H7 (cell line): Measurements from ENCODE around the gene QSER1. TPM values are rescaled to one million over a fixed set of nuclear protein-coding genes. Genes with fewer than 3 reads are reported as not detected.
"Not testable (repeated sequence)": the region's sequence is repeated elsewhere in the genome, so short reads cannot be mapped to it uniquely, and the experiment has no call there.

ENCODE experiments used
- DNase-seq: peaks from one replicate; pipeline ENCODE4 v3.0.0; 2012
- H3K27me3 ChIP-seq: 2 replicates; pipeline ENCODE4 v1.6.0; 2011; ENCODE audit warnings: mild to moderate bottlenecking, low read length; ENCODE audit not compliant: control insufficient read depth, insufficient read depth
- H3K36me3 ChIP-seq: replicated peaks from 2 replicates; pipeline ENCODE4 v1.5.1; 2011; ENCODE audit warnings: low read length; ENCODE audit not compliant: control insufficient read depth, insufficient read depth
- H3K4me3 ChIP-seq: 2 replicates; pipeline ENCODE4 v1.5.1; 2011; ENCODE audit warnings: low read depth, mild to moderate bottlenecking, control low read depth, low read length, moderate library complexity; ENCODE audit not compliant: insufficient read depth
- total RNA-seq: library from RNA; depleted of rRNA; stranded (reverse); fragments of >200 nt; shearing (Covaris generic); gene quantifications from 2 replicates; pipeline ENCODE4 v1.2.3, GENCODE V29; 2014; rRNA removed

QSER1 gene
- total RNA-seq, result 23.7 and 44.9 TPM in 2 replicates

DNA sequence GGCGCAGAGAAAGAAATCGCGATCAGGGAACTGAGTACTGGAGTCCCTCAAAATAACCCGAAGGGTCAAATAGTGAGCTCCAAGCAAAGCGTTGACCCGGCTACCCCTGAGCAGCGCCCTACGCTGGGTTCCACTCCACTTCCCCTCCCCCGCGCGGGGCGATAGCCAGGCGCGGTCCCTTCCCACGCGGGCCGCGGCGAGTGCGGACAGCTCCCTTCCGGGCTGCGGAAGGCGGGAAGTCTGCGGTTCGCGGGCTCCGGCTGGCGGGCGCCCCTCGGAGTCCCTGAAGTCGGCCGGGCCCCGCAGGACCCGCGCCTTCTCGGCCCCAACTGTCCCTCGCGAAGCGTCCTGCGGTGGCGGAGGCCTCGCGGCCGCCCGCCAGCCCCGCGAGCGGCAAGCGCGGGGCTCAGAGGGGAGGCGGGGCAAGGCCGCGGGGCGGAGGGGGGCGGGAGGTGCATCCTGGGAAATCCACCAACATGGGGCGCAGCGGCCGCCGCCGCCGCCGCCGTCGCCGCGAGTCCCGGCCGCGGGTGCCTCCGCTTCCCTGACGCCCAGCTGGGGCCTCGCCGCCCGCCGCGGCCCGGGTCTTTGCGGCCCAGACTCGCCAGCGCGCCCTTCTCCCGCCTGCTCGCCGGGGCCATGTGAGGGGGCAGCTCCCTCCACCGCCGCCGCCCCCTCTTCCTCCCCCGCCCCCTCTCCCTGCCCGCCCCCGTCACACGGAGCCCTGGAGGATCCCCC, at the start of gene QSER1:
Gene QSER1, plus strand, starts transcription at position 457 of the 738 bp plus-strand sequence. CDS start 315 bp downstream, outside the sequence.
- Histone ChIP-seq H3K36me3 (no peaks in the 10 kb centered on the region; the same call in 1 of the 2 replicates), H3K27me3 (no peaks in the 10 kb centered on the region), H3K4me3 (peak within 1 kb of the TSS; percentile 87)
- peak; percentile 94 for DNase-seq

DNA sequence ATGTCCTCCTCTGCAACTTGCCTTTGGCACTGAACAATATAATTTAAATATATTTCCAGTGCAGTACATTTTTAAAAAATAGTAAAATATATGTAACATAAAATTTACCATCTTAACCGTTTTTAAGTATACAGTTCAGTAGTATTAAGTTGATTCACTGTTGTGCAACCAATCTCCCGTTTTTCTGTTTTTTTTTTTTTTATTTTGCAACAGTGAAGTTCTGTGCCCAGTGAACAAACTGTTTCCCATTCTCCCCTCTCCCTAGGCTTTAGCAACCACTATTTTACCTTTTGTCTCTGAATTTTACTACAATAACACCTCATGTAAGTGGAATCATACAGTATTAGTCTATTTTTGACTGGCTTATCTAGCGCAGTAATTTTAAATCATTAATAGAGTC, 49.1 kb upstream of the QSER1 start:
- Histone ChIP-seq H3K36me3 (no peaks in the 10 kb centered on the region), H3K27me3 (no peaks in the 10 kb centered on the region), H3K4me3 (no peak overlapping the region)
- DNase-seq, result no peak

DNA sequence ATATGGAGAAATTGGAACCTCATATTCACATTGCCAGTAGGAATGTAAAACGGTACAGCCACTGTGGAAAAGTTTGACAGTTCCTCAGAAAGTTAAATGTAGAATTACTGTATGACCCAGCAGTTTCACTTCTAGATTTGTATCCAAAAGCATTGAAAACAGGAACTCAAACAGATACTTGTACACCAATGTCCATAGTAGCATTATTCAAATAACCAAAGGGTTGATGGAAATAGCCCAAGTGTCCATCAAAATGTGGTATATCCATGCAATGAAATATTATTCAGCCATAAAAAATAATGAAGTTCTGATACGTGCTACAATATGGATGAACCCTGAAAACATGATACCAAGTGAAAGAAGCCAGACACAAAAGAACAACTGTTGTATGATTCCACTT, 45.1 kb upstream of the QSER1 start:
- Histone ChIP-seq H3K27me3 (no peaks in the 10 kb centered on the region), H3K36me3 (no peaks in the 10 kb centered on the region), H3K4me3 (no peak overlapping the region)
- DNase-seq, result no peak

DNA sequence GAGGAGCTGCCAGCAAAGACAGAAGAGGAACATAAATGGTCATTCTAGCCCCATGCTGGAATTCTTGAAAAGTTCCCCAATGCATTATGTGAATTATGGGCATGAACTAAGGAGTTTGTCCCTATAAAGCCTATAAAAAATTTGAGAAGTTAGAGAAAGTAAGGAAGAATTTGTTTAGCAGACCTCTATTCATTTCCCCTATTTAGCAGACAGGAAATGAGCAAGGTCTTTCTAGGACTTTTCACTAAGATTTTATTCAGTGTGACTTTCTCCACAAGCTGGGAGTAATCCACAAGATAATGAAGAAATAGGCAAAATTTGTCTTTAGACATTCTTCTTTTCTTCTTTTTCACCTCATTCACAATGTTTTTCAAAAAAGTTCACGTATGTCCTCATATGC, 42.9 kb upstream of the QSER1 start:
- H3K4me3 ChIP-seq, result no peak overlapping the region
- H3K36me3 ChIP-seq, result no peaks in the 10 kb centered on the region
- no peak for DNase-seq
- no peaks in the 10 kb centered on the region for H3K27me3 ChIP-seq

DNA sequence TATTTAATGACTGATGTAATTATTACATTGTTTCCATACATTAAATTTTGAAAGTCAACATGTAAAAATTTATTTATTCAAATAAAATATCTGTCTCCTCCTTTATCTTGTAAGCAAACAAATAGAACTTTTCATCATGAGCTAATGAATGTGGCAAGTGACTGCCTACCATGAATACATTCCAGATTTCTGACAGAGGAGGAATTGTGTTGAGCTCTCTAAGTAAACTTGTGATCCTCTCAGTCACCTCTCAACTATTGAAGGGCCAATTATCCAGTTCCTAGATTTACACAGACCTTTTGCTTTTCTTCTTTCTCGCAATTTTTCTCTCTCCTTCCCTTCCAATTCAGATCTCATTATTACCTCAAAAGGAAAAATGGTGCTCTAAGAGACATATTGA, 41.4 kb upstream of the QSER1 start:
- Histone ChIP-seq H3K4me3 (no peak overlapping the region), H3K36me3 (no peaks in the 10 kb centered on the region)
- DNase-seq, result no peak

DNA sequence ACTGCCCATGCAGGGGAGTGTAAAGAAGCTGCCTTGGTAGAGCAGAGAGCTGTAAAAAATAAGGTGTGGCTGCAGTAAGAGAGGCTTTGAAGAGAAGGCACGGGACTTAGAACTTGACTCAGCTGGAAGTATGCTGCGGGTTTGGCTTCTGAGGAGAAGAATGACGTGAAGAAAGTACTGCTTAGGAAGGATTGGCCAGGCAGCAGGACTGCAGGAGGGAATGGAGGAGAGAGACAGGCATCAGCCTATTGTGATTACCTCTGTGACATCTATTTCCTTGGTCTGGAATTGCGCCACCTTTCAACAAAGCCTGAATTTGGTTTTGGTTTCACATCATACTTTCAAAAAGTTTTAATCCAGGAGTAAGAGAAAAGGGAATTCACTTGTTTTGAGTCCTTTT, 40.4 kb upstream of the QSER1 start:
- Histone ChIP-seq H3K4me3 (no peak overlapping the region), H3K36me3 (no peaks in the 10 kb centered on the region), H3K27me3 (no peaks in the 10 kb centered on the region)
- no peak for DNase-seq

More for the DNA sequence above, 41.4 kb upstream of the QSER1 start:
- no peaks in the 10 kb centered on the region for H3K27me3 ChIP-seq

DNA sequence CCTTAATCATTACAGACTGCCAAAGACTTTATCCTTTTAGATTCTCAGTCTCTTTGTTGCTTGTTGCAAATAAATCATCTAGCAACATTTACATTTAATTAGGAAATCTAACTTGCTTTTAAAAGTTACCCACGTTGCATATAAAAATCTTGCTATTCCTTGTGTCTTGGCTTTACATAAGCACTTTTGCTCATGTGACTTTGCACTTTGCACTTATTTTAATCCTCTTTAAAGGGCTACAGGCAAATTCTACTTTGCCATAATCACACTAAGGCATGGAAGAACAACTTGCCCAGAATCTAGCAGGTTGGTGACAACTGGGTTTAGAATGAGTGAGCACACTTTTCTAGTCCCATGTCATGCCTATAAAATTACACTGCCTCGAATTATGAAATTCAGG, 37.0 kb upstream of the QSER1 start:
- Histone ChIP-seq H3K36me3 (no peaks in the 10 kb centered on the region), H3K27me3 (no peaks in the 10 kb centered on the region), H3K4me3 (no peak overlapping the region)
- no peak for DNase-seq

DNA sequence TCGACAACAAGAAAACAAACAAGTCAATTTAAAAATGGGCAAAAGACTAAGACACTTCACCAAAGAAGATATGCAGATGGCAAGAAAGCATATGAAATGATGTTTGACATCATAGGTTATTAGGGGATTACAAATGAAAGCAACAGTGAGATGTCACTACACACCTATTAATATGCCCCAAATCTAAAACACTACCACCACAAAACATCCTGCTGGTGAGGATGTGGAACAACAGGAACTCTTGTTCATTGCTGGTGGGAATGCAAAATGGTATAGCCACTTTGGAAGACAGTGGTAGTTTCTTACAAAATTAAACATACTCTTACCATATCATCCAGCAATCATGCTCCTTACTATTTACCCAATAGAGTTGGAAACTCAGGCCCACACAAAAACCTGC, 33.9 kb upstream of the QSER1 start:
- Histone ChIP-seq H3K4me3 (no peak overlapping the region), H3K36me3 (no peaks in the 10 kb centered on the region), H3K27me3 (no peaks in the 10 kb centered on the region)
- no peak for DNase-seq

DNA sequence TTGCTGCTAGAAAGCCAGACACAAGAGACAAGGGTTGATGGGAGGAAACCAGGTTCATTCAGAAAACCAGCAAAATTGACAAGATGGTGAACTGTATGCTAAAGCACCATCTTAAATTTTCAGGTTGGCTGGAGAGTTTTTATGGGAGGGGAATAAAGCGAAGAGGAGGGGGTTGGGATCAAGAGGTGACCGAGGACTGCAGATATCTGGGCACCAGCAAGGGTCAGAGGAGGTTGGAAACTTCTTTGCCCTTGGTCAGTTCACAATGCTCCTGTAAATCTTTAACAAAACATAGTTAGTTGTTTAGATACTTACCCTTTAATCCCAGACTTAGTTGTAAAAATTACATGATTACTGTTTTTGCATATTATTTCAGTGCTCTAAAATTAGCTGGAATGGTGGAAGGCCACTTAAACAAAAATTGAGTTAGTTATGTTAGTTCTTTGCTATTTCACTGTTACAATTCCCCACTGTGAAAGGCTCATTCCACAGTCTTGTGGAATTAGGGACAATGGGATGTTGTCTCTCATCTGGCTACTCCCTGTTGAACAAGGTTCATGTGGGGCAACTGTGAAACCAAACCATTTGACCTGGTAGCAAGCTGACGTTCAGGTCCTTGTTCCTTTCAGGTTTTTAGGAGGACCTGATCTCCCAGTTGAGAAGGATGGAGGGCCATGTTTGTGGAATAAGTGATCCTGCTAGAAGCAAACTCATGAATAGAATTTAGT, 30.6 kb upstream of the QSER1 start:
- no peaks in the 10 kb centered on the region for H3K27me3 ChIP-seq
- DNase-seq, result no peak

DNA sequence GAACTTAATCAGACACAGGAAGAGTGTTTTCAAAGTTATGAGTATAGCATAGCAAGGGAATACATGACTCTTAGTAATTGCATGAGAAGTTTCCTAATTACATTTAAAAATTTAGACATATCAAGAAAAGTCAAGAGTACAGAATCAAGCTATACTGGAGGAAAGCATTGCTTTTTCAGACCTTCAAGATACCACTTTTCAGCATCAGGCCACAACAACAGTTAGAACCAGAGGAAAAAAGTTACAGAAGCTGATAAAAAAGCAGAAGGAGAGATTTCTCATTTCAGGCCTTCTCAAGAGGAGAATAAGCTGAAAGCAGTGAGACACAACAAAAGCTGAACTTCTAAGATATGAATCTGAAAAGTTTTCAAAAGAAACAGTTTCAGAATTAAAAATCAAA, 28.1 kb upstream of the QSER1 start:
- no peak overlapping the region for H3K4me3 ChIP-seq
- no peaks in the 10 kb centered on the region for H3K36me3 ChIP-seq
- no peaks in the 10 kb centered on the region for H3K27me3 ChIP-seq
- no peak for DNase-seq

More for the DNA sequence above, 30.6 kb upstream of the QSER1 start:
- Histone ChIP-seq H3K36me3 (no peaks in the 10 kb centered on the region), H3K4me3 (no peak overlapping the region)

DNA sequence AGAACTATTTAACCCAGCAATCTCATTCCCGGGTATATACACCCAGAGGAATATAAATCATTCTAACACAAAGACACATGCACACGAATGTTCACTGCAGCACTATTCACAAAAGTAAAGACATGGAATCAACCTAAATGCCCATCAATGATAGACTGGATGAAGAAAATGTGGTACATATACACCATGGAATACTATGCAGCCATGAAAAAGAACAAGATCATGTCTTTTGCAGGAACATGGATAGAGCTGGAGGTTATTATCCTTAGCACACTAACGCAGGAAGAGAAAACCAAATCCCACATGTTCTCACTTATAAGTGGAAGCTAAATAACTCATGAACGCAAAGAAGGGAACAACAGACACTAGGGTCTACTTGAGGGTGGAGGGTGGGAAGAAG, 23.9 kb upstream of the QSER1 start:
- H3K27me3 ChIP-seq, H3K4me3 ChIP-seq, DNase-seq, H3K36me3 ChIP-seq: not testable (repeated sequence)

DNA sequence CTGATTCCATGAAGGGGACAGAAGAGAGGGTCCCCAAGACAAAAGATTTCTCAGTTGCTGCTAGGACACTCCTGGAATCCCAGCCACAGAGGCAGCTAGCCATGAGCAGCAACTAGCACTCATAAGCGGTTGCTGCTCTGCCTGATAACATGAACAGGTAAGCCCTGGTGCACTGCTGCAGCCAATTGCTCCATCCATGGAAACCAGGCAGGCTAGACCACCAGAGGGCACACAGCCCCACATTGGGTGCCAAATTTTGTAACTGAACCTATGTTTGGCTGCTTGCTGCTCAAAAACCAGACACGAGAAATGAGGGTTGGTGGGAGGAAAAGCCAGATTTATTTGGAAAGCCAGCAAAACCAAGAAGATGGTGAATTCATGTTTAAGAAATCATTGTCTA, 21.9 kb upstream of the QSER1 start:
- Histone ChIP-seq H3K27me3 (no peaks in the 10 kb centered on the region), H3K4me3 (no peak overlapping the region), H3K36me3 (no peaks in the 10 kb centered on the region)
- DNase-seq, result peak; percentile 75

DNA sequence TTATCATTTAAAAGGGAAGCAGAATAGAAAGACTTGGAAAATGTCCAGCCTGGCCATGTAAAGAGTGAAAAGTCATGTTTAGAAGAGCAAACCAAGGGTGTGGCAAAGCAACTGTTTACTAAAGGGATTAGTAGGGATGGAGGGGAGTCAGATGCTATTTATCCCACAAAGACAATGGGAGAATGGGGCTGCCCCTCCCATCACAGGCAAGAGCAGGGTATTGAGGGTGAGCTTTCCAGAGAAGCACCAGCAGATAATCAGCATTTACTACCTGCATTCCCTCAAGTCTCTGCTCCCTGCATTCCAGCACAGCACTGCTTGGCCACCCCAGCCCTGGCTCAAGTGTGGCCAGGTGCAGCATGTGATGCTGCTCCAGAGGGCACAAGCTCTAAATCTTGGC, 18.5 kb upstream of the QSER1 start:
- no peaks in the 10 kb centered on the region for H3K36me3 ChIP-seq
- no peak overlapping the region for H3K4me3 ChIP-seq
- no peaks in the 10 kb centered on the region for H3K27me3 ChIP-seq
- peak; percentile 38 for DNase-seq

DNA sequence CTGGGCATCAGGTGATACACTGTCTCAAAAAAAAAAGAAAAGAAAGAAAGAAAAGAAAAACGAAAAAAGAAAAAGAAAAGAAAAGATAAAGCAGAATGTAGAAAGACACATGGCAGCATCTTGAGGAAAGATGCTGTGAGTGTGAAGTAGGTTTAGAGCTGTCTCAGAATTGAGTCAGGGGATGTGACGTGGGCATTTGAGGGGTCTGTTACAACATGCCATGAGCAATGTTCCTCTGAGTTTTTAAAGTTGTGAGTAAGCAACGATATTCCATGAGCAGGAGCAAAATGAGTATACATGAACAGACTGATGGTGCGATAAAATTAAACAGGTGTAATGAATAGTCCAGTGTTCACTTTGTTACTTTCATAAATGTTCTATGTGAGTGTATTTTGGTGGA, 11.3 kb upstream of the QSER1 start:
- H3K27me3 ChIP-seq, result no peaks in the 10 kb centered on the region
- no peak for DNase-seq
- no peaks in the 10 kb centered on the region for H3K36me3 ChIP-seq
- no peak overlapping the region for H3K4me3 ChIP-seq

DNA sequence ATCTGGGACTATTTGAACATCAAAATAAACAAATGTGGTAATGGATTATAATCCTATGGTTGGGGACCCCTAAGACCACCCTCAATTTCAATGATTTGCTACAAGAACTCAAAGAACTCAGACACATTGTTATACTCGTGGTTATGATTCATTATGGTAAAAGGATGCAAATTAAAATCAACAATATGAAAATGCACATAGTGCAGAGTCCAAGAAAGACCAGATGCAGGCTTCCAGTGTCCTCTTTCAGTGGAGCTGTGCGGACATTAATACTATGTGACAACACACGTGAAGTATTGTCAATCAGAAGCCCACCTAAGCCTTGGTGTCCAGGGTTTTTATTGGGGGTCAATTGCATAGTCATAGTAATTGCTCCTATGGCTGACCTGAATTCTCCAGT, 9.2 kb upstream of the QSER1 start:
- Histone ChIP-seq H3K27me3 (no peaks in the 10 kb centered on the region), H3K36me3 (no peaks in the 10 kb centered on the region), H3K4me3 (no peak overlapping the region)
- no peak for DNase-seq
